OCI-M2 (cell line): Measurements from ENCODE around the gene YWHAE.
A peak's percentile ranks its signal among the peaks of the same experiment; 100 is the strongest.
"Not testable (repeated sequence)": the region's sequence is repeated elsewhere in the genome, so short reads cannot be mapped to it uniquely, and the experiment has no call there.

Experiments
- DNase-seq: peaks from one replicate; lab custom pipeline; 2025; ENCODE audit not compliant: unreplicated experiment; lab: John Stamatoyannopoulos, UW

The YWHAE gene

GRCh38 chr17:1399679-1400512, at the start of gene YWHAE:
Gene YWHAE (minus strand): TSS chr17:1400222. CDS start chr17:1400110, 112 bp downstream.
- DNase-seq, result peak; percentile 57

GRCh38 chr17:1449412-1449967, 49.5 kb upstream of the YWHAE start:
- DNase-seq, result no peak

- no peak for DNase-seq
Measured at GRCh38 chr17:1447052-1447451, 47.0 kb upstream of the YWHAE start.

- no peak for DNase-seq
Measured at GRCh38 chr17:1446201-1446600, 46.2 kb upstream of the YWHAE start.

GRCh38 chr17:1445695-1446094, 45.7 kb upstream of the YWHAE start:
- not testable (repeated sequence) for DNase-seq

- not testable (repeated sequence) for DNase-seq
Measured at GRCh38 chr17:1442721-1443120, 42.7 kb upstream of the YWHAE start.

GRCh38 chr17:1442187-1442586, 42.2 kb upstream of the YWHAE start:
- no peak for DNase-seq

GRCh38 chr17:1440921-1441320, 40.9 kb upstream of the YWHAE start:
- no peak for DNase-seq

- DNase-seq, result no peak
Measured at GRCh38 chr17:1438593-1439083, 38.6 kb upstream of the YWHAE start.

- no peak for DNase-seq
Measured at GRCh38 chr17:1435326-1435725, 35.3 kb upstream of the YWHAE start.

- DNase-seq, result no peak
Measured at GRCh38 chr17:1434150-1434549, 34.1 kb upstream of the YWHAE start.

GRCh38 chr17:1431631-1432104, 31.6 kb upstream of the YWHAE start:
- no peak for DNase-seq

GRCh38 chr17:1423456-1424135, 23.6 kb upstream of the YWHAE start:
- no peak for DNase-seq

GRCh38 chr17:1422885-1423284, 22.9 kb upstream of the YWHAE start:
- DNase-seq, result no peak

GRCh38 chr17:1421470-1421869, 21.4 kb upstream of the YWHAE start:
- no peak for DNase-seq

GRCh38 chr17:1420981-1421380, 21.0 kb upstream of the YWHAE start:
- no peak for DNase-seq

GRCh38 chr17:1420163-1420562, 20.1 kb upstream of the YWHAE start:
- no peak for DNase-seq

- DNase-seq, result not testable (repeated sequence)
Measured at GRCh38 chr17:1418476-1418875, 18.5 kb upstream of the YWHAE start.

- DNase-seq, result no peak
Measured at GRCh38 chr17:1416414-1416813, 16.4 kb upstream of the YWHAE start.

GRCh38 chr17:1414634-1415033, 14.6 kb upstream of the YWHAE start:
- DNase-seq, result no peak

GRCh38 chr17:1414001-1414574, 14.1 kb upstream of the YWHAE start:
- DNase-seq, result no peak
